Right hindlimb (tissue), 1 donor: ENCODE data around the gene EDA.
"Not testable (repeated sequence)": the region's sequence is repeated elsewhere in the genome, so short reads cannot be mapped to it uniquely, and the experiment has no call there.

Experiments
- DNase-seq: peaks from one replicate; pipeline ENCODE4 v3.0.0-alpha.2; 2018

The EDA gene

GRCh38 chrX:69748055-69748454, 132.1 kb downstream of the EDA start:
- DNase-seq = no peak

DNA sequence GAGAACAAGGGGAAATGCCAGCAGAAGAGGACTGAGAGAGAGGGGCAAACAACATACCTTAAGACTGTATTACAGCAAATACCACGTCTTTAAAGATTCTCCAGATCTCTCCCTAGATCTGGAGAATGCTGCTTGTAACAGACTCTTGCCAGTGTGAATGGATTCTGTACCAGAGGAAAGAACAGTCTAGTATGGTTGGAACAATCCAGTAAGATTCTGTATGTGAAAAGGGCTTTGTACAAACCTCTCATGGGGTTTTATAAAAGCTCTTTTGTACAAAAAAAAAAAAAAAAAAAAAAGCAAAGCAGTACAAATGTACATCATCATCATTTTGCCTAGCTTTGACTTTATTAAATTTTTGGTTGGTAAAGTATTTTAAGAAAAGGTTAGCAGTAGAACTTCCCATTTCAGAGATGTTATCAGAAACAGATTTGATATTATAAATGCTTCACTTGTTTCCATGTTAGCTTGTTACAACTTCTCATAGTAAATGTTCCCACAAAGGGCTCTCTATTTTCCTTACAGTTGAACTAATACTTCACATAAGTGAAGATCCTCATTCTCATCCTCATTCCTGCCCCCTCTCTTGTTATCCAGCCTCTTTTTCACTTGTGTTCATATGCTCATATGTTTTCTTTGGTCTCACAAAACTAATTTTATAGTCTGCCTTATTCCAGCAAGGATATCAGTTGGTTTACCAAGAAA, 144.2 kb downstream of the EDA start:
- no peak for DNase-seq

DNA sequence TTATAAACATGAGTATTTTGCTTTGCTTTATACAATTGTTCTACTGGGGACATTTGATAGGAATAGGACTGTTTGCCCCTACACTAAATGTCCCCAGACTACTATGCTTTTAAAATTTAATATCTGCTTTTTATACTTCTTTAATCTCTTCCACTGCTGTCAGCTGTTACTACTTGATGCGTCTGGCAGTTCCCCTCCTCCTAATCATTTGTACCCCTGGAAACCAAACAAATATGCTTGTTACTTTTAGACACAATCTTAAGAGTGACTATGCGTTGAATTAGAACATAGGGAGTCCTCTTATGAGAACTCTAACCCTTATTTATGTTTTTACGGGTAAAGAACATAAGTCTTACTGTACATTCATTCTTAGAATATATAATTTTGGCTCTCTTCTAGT, 145.7 kb downstream of the EDA start:
- DNase-seq = no peak

- DNase-seq = no peak
Observed at GRCh38 chrX:69762340-69762739, 146.4 kb downstream of the EDA start.

DNA sequence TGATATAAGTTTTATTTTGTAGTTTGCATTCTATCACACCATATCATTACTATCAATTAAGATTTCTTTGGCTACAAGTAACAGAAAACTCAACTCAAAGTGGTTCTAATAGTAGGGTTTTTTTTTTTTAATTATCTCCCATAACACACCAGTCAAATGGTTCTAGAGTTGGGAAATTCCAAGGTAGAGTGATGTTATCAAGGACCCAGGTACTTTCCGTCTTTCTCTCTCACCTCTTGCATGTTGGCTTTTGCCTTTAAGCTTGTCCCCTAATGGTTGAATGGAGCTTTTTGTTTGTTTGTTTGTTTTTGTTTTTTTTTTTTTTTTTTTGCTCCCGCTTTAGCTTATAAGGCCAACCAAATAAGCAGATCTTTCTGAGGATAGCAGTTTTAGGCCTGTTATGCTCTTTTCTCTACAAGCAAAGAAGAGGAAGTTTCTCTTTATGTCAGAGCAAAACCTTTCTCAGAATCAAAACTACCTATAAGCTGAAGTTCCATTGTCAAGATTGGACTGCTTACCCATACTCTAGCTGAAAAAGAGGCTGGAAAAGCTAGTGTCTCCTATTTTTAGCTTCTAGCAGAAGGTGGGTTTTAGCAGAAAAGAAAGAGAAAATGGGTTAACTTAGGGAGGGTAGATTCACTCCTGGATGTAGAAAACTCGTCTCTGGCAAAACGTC, 177.5 kb downstream of the EDA start:
- DNase-seq = no peak

DNA sequence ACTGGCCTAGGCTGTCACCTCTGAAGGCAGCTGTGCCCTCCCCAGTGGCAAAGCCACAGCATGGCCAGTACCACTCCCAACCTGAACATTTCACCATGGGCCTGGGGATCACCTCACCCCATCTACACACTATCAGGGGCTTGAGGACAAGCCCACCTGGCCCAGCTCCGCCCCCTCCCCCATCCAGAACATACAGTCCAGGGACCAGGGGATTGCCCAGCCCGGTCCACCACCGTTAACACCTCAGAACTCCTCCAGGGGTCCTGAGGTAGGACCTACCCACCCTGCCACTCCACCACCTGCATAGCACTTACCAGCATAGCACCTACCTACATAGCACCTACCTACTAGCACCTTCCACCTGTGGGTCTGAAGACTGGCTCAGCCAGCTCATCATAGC, 179.8 kb downstream of the EDA start:
- no peak for DNase-seq

DNA sequence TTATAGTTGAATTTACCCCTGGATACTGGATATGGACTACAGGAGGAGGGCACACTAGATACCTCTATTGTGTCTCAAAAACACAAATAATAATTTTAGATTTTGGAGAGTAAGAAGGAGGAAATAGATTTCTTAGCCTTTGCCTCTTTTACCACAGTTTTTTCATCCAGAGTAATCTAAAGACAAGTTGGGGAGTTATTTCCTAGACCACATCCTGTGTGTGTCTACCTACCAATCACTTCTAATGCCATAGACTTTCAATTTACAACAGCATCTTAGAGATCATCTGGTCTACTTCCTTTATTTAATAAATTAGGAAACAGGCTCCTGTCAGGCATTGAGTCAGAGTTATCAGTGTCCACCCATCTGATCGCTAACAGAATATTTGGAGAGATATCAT, 191.5 kb downstream of the EDA start:
- no peak for DNase-seq

- DNase-seq = no peak
Observed at GRCh38 chrX:69808375-69808774, 192.5 kb downstream of the EDA start.

DNA sequence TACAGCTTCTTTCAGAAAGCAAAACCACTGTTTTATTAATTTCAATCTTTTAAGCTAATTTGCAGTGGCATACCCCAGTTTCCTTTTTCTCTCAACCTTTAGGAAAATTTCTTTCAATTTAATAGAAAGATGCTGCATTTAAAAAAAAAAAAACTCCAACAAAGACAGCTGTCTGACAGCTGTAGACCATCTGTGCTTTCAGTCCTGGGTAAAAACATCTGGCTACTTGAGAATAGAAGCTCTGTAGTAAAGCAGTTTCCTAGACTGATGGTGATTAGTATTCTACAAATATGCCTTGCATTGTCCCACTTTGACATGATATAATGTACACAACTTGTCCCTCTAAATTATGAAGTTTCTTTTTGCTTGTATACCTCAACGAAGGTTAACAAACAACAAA, 197.8 kb downstream of the EDA start:
- no peak for DNase-seq

GRCh38 chrX:69815063-69815462, 199.2 kb downstream of the EDA start:
- DNase-seq = peak; percentile 16

DNA sequence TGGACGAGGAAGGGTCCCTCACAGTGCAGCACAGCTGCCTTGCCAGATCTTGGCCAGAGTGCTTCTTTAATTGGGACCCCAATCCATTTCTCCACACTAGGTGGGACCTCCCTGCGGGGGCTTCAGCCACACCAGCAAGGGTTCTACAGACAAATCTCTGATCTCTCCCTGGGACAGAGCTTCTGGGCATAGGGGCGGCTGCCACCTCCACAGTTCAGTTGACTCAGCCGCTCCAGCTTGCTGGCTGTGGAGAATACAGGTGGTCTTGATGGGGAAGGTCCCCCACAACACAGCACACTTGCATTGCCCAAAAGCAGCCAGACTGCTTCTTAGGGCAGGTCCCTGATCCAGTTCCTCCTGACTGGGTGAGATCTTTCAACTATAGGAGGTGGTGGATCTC, 199.6 kb downstream of the EDA start:
- no peak for DNase-seq

DNA sequence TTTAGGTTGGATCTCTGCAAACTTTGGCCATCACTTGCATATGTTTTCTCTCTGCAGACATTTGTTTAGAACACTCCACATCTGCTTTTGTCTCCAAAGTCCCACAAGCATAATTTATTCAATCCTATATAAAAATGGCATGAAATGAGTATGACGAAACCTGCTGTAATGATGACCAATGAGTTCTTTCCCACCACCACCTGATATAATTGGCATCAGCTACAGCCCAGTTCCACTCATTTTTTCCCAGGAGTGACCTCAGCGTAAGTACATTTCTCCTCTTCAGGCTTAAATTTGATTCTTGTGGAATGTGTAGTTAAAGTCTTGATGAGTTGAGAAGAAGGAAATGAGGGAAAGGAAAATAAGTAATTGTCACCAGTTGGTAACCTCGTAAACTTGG, 228.7 kb downstream of the EDA start:
- peak; percentile 34 for DNase-seq

DNA sequence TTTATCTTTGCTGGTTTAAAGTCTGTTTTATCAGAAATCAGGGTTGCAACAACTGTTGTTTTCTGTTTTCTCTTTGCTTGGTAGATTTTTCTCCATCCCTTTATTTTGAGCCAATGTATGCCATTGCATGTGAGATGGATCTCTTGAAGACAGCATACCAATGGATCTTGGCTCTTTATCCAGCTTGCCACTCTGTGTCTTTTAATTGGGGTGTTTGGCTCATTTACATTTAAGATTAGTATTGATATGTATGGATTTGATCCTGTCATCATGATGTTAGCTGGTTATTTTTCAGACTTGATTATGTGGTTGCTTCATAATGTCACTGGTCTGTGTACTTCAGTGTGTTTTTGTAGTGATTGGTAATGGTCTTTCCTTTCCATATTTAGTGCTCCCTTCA, 244.1 kb downstream of the EDA start:
- not testable (repeated sequence) for DNase-seq

- DNase-seq = no peak
Observed at GRCh38 chrX:69876221-69876620, 260.3 kb downstream of the EDA start.

DNA sequence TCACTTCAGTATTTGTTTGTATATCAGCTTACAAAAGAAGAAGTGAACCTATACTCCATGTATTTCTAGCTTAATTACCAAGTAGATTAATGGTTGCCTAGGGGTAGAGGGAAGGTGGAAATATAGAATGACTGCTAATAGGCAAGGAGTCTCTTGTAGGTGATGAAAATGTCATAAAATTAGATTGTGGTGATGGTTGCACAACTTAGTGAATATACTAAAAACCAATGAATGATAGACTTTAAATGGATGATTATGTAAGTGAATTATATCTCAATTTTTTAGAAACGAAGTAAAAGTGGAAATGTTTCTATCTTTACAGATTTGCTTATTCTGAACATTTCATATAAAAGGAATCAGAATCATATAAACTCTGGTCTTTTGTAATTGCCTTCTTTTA, 268.3 kb downstream of the EDA start:
- DNase-seq = no peak

GRCh38 chrX:69896046-69896445, 280.1 kb downstream of the EDA start:
- DNase-seq = no peak

DNA sequence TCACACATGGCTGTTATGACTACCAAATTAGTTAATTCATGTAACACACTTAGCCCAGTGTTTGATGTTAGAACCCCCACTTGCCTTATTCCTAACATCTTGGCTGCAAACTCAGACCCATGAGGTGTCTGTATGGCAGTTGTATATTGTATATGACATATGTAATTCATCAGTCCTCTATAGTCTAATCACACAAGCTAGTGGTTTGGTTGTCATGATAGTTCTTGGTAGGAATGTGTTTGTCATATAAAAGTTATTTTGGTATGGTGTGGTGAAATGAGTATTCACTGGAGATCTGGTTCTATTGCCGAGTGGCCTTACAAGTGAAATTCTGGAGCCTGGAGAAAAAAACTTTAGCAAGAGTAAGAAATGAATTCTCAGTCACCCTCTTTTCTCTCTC, 284.6 kb downstream of the EDA start:
- no peak for DNase-seq

DNA sequence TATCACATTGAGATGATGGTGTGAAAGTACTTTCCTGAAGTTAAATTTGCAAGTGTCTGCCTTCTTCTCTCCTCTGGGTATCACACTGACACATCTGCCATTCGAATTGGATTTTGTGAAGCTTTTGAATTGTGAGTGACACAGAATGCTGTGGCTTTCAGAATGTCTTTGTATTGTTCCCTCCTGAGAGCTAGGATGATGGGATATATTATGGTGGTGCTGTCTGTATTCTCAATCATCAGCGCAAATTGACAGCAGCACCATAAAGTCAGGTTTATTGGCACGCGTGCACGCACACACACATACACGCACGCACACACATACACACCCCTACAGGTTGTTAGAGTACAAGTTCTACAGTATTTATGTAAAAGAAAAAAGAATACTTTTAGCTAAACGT, 290.5 kb downstream of the EDA start:
- DNase-seq = no peak

DNA sequence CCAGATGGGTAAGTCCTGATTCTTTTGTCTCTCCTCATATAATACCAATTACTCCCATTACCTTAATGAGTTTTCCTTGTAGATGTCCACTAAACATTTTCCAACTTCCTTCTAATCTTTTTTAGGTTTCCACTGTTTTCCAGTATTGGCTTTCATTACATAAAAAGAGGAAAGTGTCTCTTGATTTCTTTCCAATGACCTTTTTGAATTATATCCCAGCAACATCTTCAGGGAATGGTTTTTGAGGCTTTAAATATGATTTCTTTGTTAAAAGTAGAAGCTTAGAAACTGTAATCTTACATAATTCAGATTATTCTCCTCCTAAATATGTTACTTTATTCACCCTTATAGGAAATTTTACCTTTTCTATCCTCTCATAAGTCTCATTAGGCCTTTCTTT, 298.9 kb downstream of the EDA start:
- no peak for DNase-seq

DNA sequence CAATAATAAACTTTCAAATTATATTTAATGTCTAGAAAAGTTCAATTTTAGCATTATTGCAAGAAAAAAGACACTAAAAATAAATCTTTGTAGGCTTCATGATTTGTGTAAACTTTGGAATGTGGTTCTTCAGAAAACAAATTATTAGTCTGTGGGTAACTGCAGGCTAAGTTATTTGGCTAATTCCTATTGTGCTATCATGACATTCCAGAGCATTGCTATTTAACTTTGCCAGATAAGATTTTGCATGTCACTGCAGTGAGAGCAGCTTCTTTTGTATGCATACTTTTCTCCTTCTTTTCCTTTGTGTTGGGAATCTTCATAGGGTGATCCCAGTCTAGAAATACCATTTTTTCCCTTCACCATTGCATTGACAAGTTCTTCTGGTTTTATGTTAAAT, 303.8 kb downstream of the EDA start:
- DNase-seq = no peak

- DNase-seq = no peak
Observed at GRCh38 chrX:69932323-69932722, 316.4 kb downstream of the EDA start.

DNA sequence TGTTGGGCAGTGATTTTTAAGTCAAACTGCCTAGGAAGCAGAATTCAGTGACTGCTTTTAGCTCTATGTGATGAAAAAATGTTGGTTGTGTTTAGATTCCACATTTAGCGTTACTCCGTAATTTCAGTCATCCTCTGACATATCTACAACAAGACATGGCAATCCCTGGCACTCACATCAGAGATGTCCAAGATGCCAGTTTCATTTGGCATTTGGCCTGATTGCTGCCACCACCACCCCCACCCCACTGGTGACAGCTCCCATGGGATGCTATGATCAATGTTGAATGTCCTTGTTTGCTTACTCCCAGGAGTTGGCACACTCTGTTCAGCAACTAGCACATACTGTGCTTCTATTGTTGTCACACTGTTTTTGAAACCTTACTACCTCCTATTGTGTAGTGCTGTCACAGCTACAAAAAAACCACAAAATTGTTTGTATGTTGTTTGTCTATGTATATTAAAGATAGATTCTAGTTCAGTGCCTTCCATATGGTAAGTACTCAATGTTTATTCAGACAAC, 332.4 kb downstream of the EDA start:
- no peak for DNase-seq

DNA sequence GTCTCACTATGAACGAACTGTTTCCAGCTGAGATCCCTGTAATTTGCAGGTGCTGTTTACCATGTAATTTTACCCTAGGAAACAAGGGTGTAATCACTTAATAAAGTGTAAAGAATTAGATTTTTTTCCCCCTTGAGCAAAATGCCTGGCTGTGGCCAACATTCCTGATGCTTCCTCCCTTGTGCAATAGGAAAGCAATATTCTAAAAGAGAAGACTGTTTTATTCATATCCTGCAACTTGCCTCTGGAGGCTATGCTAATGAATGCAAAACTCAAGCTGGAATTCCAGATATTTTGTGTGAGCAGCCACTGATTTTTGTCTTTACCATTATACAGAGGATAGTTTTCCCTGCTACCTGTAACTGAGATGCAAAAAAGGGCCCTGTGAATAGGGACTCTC, 335.8 kb downstream of the EDA start:
- DNase-seq = no peak

- DNase-seq = no peak
Observed at GRCh38 chrX:69959712-69960111, 343.8 kb downstream of the EDA start.
